Caco-2 (cell line): ENCODE results near the gene EPHA4. TPM values are rescaled to one million over a fixed set of nuclear protein-coding genes. Genes with fewer than 3 reads are reported as not detected.

Experiments
- BruUV-seq: library from RNA; stranded (reverse); fragments of 400-500 nt; replicated peaks from 2 replicates; lab custom pipeline; 2021; lab: Mats Ljungman, UMichigan
- CTCF ChIA-PET: fragments of 300-600 bp; sonication (Branson Sonifier 250); formaldehyde crosslinking; loops from one replicate; lab custom pipeline; 2022; ENCODE audit warnings: antibody characterized with exemption; lab: Charles Lee
- POLR2A ChIA-PET: fragments of 300-600 bp; sonication (Branson Sonifier 250); formaldehyde crosslinking; loops from one replicate; lab custom pipeline; 2022; ENCODE audit warnings: antibody characterized with exemption; lab: Charles Lee
- DNase-seq, 2 experiments: peaks; one replicate each; pipeline versions ENCODE4 v3.0.0 to v3.0.0-alpha.2; 2020 to 2022
- H3K27me3 ChIP-seq: replicated peaks from 2 replicates; pipeline ENCODE4 v1.6.0; 2011; ENCODE audit warnings: low read length; ENCODE audit not compliant: control insufficient read depth, insufficient read depth
- H3K36me3 ChIP-seq: 2 replicates; pipeline ENCODE4 v1.5.1; 2011; ENCODE audit warnings: low read length; ENCODE audit not compliant: control insufficient read depth, insufficient read depth
- H3K4me1 ChIP-seq: fragments of 250-450 bp; sonication (Bioruptor Pico); 2 replicates; pipeline ENCODE4 v1.5.1; 2020; ENCODE audit warnings: mild to moderate bottlenecking
- H3K4me3 ChIP-seq: 2 replicates; pipeline ENCODE4 v1.5.1; 2011; ENCODE audit warnings: low read depth, mild to moderate bottlenecking, control low read depth, low read length
- H3K9me3 ChIP-seq: fragments of 250-450 bp; sonication (Bioruptor Pico); 2 replicates; pipeline ENCODE4 v1.5.1; 2020; ENCODE audit warnings: mild to moderate bottlenecking, moderate library complexity
- H3K27ac Mint-ChIP-seq: one replicate; pipeline ENCODE4 v1.8.0; 2022; ENCODE audit warnings: mixed read lengths; ENCODE audit not compliant: unreplicated experiment
- H3K27me3 Mint-ChIP-seq: one replicate; pipeline ENCODE4 v1.8.0; 2022; ENCODE audit warnings: mixed read lengths; ENCODE audit not compliant: insufficient read depth, unreplicated experiment
- H3K36me3 Mint-ChIP-seq: one replicate; pipeline ENCODE4 v1.8.0; 2022; ENCODE audit warnings: mild to moderate bottlenecking, mixed read lengths; ENCODE audit not compliant: insufficient read depth, unreplicated experiment
- H3K4me1 Mint-ChIP-seq: one replicate; pipeline ENCODE4 v1.8.0; 2022; ENCODE audit warnings: low read depth, mixed read lengths; ENCODE audit not compliant: unreplicated experiment
- H3K4me3 Mint-ChIP-seq: one replicate; pipeline ENCODE4 v1.8.0; 2022; ENCODE audit warnings: mild to moderate bottlenecking, moderate library complexity, mixed read lengths; ENCODE audit not compliant: unreplicated experiment
- H3K9me3 Mint-ChIP-seq: one replicate; pipeline ENCODE4 v1.8.0; 2022; ENCODE audit warnings: mixed read lengths; ENCODE audit not compliant: unreplicated experiment
- intact Hi-C: fragments of 100-400 bp; cut with micrococcal nuclease; formaldehyde crosslinking; loops from one replicate; pipeline ENCODE4 v1.10.0; 2022; ENCODE audit not compliant: unreplicated experiment
- total RNA-seq: library from RNA; stranded (reverse); gene quantifications from 2 replicates; pipeline ENCODE4 v1.2.3, GENCODE V29; 2022
- TF ChIP-seq, protein P1 (sequence below), 2 experiments: fragments of 200-600 bp in 1 of 2; IDR thresholded peaks; 1 replicate in 1 of 2; 2 replicates in 1 of 2; pipeline versions ENCODE4 v1.5.1 to v1.8.0; 2011 to 2022; ENCODE audit warnings: antibody characterized with exemption in 1 of 2, control low read depth in 1 of 2, inconsistent platforms in 1 of 2, low read depth in 1 of 2, low read length in 1 of 2, mild to moderate bottlenecking in 1 of 2, moderate library complexity in 1 of 2; ENCODE audit not compliant: insufficient read depth in 1 of 2, severe bottlenecking in 1 of 2, unreplicated experiment in 1 of 2

Gene EPHA4
- total RNA-seq, 1 experiment from 2014 or later: 95.5 TPM

DNA sequence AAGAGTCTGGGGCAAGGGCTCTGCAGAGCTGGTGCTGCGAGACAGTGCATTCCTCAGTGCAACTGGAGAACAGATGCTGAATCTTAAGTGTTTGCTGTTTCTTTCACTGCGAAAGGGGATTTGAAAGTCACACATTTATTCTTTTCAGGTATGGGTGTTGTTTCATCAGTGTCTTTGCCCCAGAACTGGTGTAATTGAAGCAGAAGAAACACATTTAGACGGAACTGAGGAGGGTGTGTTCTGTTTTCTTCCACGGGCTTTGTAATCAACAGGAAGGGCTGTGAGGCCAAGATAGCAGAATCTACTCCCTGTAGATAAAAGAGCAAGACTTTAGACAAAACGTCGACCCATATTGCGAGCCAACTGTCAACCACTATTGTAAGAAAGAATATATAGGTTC, 151.9 kb downstream of the EPHA4 start:
- TF ChIP-seq, protein P1, sequence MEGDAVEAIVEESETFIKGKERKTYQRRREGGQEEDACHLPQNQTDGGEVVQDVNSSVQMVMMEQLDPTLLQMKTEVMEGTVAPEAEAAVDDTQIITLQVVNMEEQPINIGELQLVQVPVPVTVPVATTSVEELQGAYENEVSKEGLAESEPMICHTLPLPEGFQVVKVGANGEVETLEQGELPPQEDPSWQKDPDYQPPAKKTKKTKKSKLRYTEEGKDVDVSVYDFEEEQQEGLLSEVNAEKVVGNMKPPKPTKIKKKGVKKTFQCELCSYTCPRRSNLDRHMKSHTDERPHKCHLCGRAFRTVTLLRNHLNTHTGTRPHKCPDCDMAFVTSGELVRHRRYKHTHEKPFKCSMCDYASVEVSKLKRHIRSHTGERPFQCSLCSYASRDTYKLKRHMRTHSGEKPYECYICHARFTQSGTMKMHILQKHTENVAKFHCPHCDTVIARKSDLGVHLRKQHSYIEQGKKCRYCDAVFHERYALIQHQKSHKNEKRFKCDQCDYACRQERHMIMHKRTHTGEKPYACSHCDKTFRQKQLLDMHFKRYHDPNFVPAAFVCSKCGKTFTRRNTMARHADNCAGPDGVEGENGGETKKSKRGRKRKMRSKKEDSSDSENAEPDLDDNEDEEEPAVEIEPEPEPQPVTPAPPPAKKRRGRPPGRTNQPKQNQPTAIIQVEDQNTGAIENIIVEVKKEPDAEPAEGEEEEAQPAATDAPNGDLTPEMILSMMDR (IDR thresholded peaks at IDR 0.05; ENCODE audit: insufficient read depth in 1 of 2, low read depth in 1 of 2, low read length in 1 of 2, severe bottlenecking in 1 of 2, unreplicated experiment in 1 of 2): no peak
- Histone ChIP-seq H3K27me3 (no peaks in the 10 kb centered on the region), H3K36me3 (no peaks in the 10 kb centered on the region), H3K9me3 (no peaks in the 10 kb centered on the region), H3K4me1 (no peaks in the 10 kb centered on the region), H3K4me3 (no peak overlapping the region)
- Mint-ChIP-seq H3K27me3 (no peaks in the 10 kb centered on the region), H3K27ac (no peak overlapping the region), H3K4me1 (no peaks in the 10 kb centered on the region), H3K4me3 (no peak overlapping the region), H3K9me3 (no peaks in the 10 kb centered on the region), H3K36me3 (peaks cover 76% of the 10 kb centered on the region)
- POLR2A ChIA-PET: no interaction called here
- BruUV-seq: no TSS peak
- intact Hi-C loops: loop anchor here (5.0 kb wide), 1 partner anchor 152 kb away; the partner anchor contains the start of gene EPHA4
- CTCF ChIA-PET: no interaction called here
- DNase-seq: no peak

DNA sequence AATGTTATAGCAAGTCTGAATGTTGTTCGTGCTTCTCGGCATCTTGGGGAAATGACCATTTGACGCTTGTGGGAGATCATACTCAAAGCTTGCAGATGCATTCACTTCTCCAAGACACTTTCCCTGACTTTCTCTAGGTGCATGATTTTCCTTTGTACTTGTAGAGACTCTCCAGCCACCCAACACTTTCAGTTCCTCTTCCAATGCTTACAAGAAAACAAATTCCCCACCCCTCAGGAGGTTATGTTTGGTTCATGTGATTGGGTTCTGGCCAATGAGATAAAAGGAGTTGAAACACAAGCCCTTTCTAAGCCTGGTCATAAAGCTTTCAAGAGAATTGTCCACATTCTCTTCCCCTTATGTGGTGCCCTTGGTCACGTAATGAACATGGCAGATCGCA, 156.3 kb downstream of the EPHA4 start:
- Histone ChIP-seq H3K27me3 (no peaks in the 10 kb centered on the region), H3K9me3 (no peaks in the 10 kb centered on the region), H3K36me3 (no peaks in the 10 kb centered on the region), H3K4me1 (no peaks in the 10 kb centered on the region), H3K4me3 (no peak overlapping the region)
- Mint-ChIP-seq H3K27me3 (no peaks in the 10 kb centered on the region), H3K36me3 (peaks cover 36% of the 10 kb centered on the region), H3K9me3 (no peaks in the 10 kb centered on the region), H3K4me3 (no peak overlapping the region), H3K27ac (no peak overlapping the region), H3K4me1 (no peaks in the 10 kb centered on the region)
- ChIA-PET POLR2A (no interaction called here), CTCF (no interaction called here)
- no peak for DNase-seq
- TF ChIP-seq, protein P1 (IDR thresholded peaks at IDR 0.05; ENCODE audit: insufficient read depth in 1 of 2, low read depth in 1 of 2, low read length in 1 of 2, severe bottlenecking in 1 of 2, unreplicated experiment in 1 of 2): no peak
- BruUV-seq: no TSS peak
- intact Hi-C loops: no loop called here

DNA sequence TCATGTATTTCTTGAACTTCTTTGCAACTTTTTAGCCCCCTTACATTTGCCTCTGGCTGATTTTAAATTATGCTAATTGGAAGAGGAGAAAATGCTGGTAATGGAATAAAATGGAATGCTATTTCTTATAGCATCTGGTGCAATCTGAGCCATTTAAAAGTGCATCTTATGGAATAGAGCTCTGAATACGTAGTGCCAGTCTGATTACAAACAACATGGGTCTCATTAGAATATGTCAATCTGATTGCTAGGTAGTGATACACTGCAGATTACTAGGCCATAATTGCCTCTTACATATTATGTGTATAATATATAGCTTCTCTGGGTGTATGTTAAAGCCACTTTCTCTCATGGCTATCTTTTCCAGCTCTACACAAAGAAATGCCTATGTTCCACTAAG, 159.1 kb downstream of the EPHA4 start:
- CTCF ChIA-PET: no interaction called here
- TF ChIP-seq, protein P1 (IDR thresholded peaks at IDR 0.05; ENCODE audit: insufficient read depth in 1 of 2, low read depth in 1 of 2, low read length in 1 of 2, severe bottlenecking in 1 of 2, unreplicated experiment in 1 of 2): no peak
- no peak overlapping the region for H3K4me3 Mint-ChIP-seq
- H3K27ac Mint-ChIP-seq: no peak overlapping the region
- no peak for DNase-seq
- intact Hi-C loops: no loop called here
- no peaks in the 10 kb centered on the region for H3K27me3 ChIP-seq
- peaks cover 5% of the 10 kb centered on the region for H3K4me1 Mint-ChIP-seq
- POLR2A ChIA-PET: no interaction called here
- H3K4me3 ChIP-seq: no peak overlapping the region
- H3K27me3 Mint-ChIP-seq: no peaks in the 10 kb centered on the region
- no peaks in the 10 kb centered on the region for H3K9me3 Mint-ChIP-seq
- BruUV-seq: no TSS peak
- H3K9me3 ChIP-seq: no peaks in the 10 kb centered on the region
- no peaks in the 10 kb centered on the region for H3K4me1 ChIP-seq
- peaks cover 9% of the 10 kb centered on the region for H3K36me3 Mint-ChIP-seq
- no peaks in the 10 kb centered on the region for H3K36me3 ChIP-seq
